ENCODE data around the gene ITPA.
A peak's percentile ranks its signal among the peaks of the same experiment; 100 is the strongest.

The ITPA gene

GRCh38 chr20:3209257-3209945 lies at the start of gene ITPA:
Gene ITPA, plus strand, starts transcription at chr20:3209498. Its CDS starts 54 bp downstream, at chr20:3209552.
- peak; percentile 47 for DNase-seq

GRCh38 chr20:3160418-3160817 lies 48.9 kb upstream of the ITPA start:
- DNase-seq = no peak

GRCh38 chr20:3161316-3162079 lies 47.8 kb upstream of the ITPA start:
- no peak for DNase-seq

- DNase-seq = no peak
Measured at GRCh38 chr20:3162080-3162611, 47.2 kb upstream of the ITPA start.

GRCh38 chr20:3163099-3164042 lies 45.9 kb upstream of the ITPA start:
- no peak for DNase-seq

GRCh38 chr20:3164043-3164762 lies 45.1 kb upstream of the ITPA start:
- no peak for DNase-seq

- DNase-seq = no peak
Measured at GRCh38 chr20:3164763-3165410, 44.4 kb upstream of the ITPA start.

GRCh38 chr20:3165473-3166337 lies 43.6 kb upstream of the ITPA start:
- DNase-seq = no peak

GRCh38 chr20:3166338-3166912 lies 42.9 kb upstream of the ITPA start:
- DNase-seq = no peak

GRCh38 chr20:3166913-3167342 lies 42.4 kb upstream of the ITPA start:
- no peak for DNase-seq

GRCh38 chr20:3167738-3168078 lies 41.6 kb upstream of the ITPA start:
- DNase-seq = no peak

GRCh38 chr20:3168079-3168828 lies 41.0 kb upstream of the ITPA start:
- DNase-seq = no peak

GRCh38 chr20:3168829-3169590 lies 40.3 kb upstream of the ITPA start:
- no peak for DNase-seq

- no peak for DNase-seq
Measured at GRCh38 chr20:3171391-3172125, 37.7 kb upstream of the ITPA start.

GRCh38 chr20:3172126-3172932 lies 37.0 kb upstream of the ITPA start:
- no peak for DNase-seq

GRCh38 chr20:3172933-3173609 lies 36.2 kb upstream of the ITPA start, which contains the start of gene LZTS3:
Gene LZTS3, minus strand, starts transcription at chr20:3173549. Its CDS starts 6,386 bp downstream, at chr20:3167163.
- DNase-seq = peak; percentile 77

Data from activated T-cell treated with anti-CD3 and anti-CD28 coated beads for 4 hours (primary cell).